Erythroblast (primary cell): ENCODE data around the gene ERC2.

Experiments used
- GATA1 ChIP-seq: IDR thresholded peaks from 2 replicates; pipeline ENCODE4 v1.6.1; 2011; ENCODE audit warnings: low read depth, mild to moderate bottlenecking, control low read depth, low read length, moderate library complexity
- POLR2A ChIP-seq: IDR thresholded peaks from 2 replicates; pipeline ENCODE4 v1.6.1; 2011; ENCODE audit warnings: mild to moderate bottlenecking, low read length

- TF ChIP-seq POLR2A: no peak
- TF ChIP-seq GATA1: no peak
Observed at GRCh38 chr3:55718521-55718921, 749.7 kb downstream of the ERC2 start.
